IPS-11a (cell line): ENCODE results near the gene RBBP8NL.
"Not testable (repeated sequence)": the region's sequence is repeated elsewhere in the genome, so short reads cannot be mapped to it uniquely, and the experiment has no call there.

Experiments
- H3K4me3 ChIP-seq: one replicate; pipeline ENCODE4 v1.5.1; 2013; ENCODE audit warnings: low read depth, low read length, control low read depth

Gene RBBP8NL

GRCh38 chr20:62377615-62378178 is 49.6 kb downstream of the RBBP8NL start:
- no peak overlapping the region for H3K4me3 ChIP-seq

GRCh38 chr20:62377064-62377461 is 50.3 kb downstream of the RBBP8NL start:
- no peak overlapping the region for H3K4me3 ChIP-seq

- no peak overlapping the region for H3K4me3 ChIP-seq
These were observed 51.0 kb downstream of the RBBP8NL start for GRCh38 chr20:62376112-62377063.

- H3K4me3 ChIP-seq: no peak overlapping the region
These were observed 52.8 kb downstream of the RBBP8NL start for GRCh38 chr20:62374331-62375152.

- H3K4me3 ChIP-seq: not testable (repeated sequence)
These were observed 53.6 kb downstream of the RBBP8NL start for GRCh38 chr20:62373631-62374179.

GRCh38 chr20:62372042-62372993 is 55.0 kb downstream of the RBBP8NL start:
- no peak overlapping the region for H3K4me3 ChIP-seq

GRCh38 chr20:62371588-62372041 is 55.7 kb downstream of the RBBP8NL start:
- H3K4me3 ChIP-seq: no peak overlapping the region

- no peak overlapping the region for H3K4me3 ChIP-seq
These were observed 56.3 kb downstream of the RBBP8NL start for GRCh38 chr20:62370807-62371587.

GRCh38 chr20:62370115-62370806 is 57.1 kb downstream of the RBBP8NL start:
- no peak overlapping the region for H3K4me3 ChIP-seq

GRCh38 chr20:62369815-62370114 is 57.6 kb downstream of the RBBP8NL start:
- H3K4me3 ChIP-seq: no peak overlapping the region

- peak overlapping the region; percentile 18 for H3K4me3 ChIP-seq
These were observed 58.1 kb downstream of the RBBP8NL start for GRCh38 chr20:62368976-62369814.

- peak overlapping the region; percentile 13 for H3K4me3 ChIP-seq
These were observed 58.9 kb downstream of the RBBP8NL start for GRCh38 chr20:62368392-62368975.

GRCh38 chr20:62367633-62368391 is 59.5 kb downstream of the RBBP8NL start:
- peak overlapping the region; percentile 37 for H3K4me3 ChIP-seq

- H3K4me3 ChIP-seq: peak within 1 kb of the TSS; percentile 74
These were observed 60.2 kb downstream of the RBBP8NL start, which contains the start of gene LAMA5 for GRCh38 chr20:62367136-62367632. Gene LAMA5 (minus strand): TSS chr20:62367312. CDS start chr20:62367245, 67 bp downstream.

- H3K4me3 ChIP-seq: peak overlapping the region; percentile 74
These were observed 60.8 kb downstream of the RBBP8NL start for GRCh38 chr20:62366370-62367135.
